GM18511 (cell line): ENCODE data around the gene ATP13A5.

Experiments
- ATAC-seq: cut with Tn5 transposase; IDR thresholded peaks from one replicate; pipeline ENCODE4 v1.9.1; 2021; ENCODE audit warnings: mild to moderate bottlenecking, moderate library complexity; ENCODE audit not compliant: unreplicated experiment

Gene ATP13A5

GRCh38 chr3:193346259-193346658 lies 32.3 kb downstream of the ATP13A5 start:
- no peak for ATAC-seq

DNA sequence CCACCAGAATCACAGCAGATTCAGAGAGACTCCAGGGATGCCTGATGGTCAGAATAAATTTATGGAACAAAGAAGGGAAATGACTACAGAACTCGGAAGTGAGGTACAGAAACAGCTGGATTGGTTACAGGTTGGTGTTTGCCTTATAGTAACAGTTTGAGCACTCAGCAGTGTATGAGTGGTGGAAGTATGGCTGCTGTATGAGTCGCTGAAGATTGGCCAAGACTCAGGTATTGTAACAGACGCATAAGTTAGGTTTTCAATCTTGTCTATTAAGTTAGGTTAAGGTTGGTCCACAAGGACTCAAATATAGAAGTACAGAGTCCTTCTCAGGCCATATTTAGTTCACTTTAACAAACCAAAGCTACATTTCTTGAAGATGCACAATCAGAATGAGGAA lies 33.1 kb downstream of the ATP13A5 start:
- no peak for ATAC-seq

DNA sequence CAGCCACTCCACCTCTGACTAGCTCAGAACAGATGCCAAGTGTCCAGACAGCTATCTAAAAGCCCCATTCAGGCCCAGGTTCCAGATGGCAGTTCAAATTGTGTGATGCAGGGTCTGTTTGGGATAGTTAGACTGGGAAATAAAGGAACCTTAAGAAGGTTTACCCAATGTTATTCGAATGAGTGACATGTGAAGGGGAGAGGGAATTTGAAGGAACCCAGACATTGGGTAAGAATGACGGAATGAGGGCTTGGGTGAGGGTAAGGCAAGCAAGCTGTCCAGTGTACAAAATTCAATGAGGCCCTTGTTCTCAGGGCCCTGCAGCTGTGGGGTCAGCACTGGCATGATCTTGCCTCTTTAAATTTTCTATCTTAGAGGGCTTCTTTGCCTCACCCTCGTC lies 34.1 kb downstream of the ATP13A5 start:
- ATAC-seq = no peak

GRCh38 chr3:193343726-193344222 lies 34.8 kb downstream of the ATP13A5 start:
- no peak for ATAC-seq

- no peak for ATAC-seq
Measured at GRCh38 chr3:193342551-193342950, 36.0 kb downstream of the ATP13A5 start.

- ATAC-seq = no peak
Measured at GRCh38 chr3:193335031-193335430, 43.5 kb downstream of the ATP13A5 start.

DNA sequence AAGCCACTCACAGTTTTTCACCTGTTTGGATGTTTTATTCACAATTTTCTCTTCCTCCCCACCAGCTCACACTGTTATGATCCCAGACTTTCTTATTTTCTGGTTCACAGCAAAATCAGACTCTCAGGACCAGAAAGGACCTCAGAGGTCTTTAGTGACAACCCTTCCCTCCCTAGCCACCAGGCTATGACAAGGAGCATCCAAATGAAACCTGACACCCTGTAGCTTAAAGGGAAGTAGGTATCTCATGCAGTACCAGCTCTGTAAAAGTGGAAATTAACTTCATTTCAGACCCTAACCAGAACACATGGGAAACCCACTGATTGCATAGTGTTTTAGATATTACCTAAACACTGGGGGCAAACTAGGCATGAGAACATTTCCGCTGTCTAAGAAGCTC lies 45.3 kb downstream of the ATP13A5 start:
- no peak for ATAC-seq

DNA sequence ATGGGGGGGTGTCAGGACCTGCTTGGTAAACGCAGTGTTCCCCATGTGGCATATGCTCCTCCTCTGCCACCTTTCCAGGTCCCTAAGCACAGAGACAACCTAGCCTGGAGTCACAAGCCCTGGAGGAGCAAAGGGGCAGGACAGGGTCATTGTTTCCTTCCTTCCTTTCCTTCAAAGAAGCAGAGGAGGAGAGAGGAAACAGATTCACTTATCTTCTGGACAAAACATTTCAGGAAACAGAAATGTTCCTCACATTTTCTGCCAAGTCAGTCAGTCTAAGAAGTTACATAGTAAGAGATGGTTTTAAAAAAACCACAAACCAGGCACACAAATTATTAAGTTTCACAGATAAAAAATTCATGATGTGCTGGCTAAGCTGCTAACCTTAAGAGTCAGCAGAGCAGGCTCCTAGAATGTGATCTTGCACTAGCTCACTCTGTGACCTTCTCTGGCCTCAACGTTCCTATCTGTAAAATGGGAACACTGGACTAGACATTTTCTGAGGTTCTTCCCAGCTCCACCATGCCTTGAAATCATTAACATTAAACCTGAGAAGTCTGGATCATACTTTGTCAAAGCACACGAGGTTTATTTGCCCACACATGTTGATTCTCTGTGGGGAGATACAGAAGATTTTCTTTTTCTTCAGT lies 47.9 kb downstream of the ATP13A5 start:
- no peak for ATAC-seq

GRCh38 chr3:193317682-193318300 lies 60.8 kb downstream of the ATP13A5 start:
- ATAC-seq = no peak

GRCh38 chr3:193314161-193314560 lies 64.4 kb downstream of the ATP13A5 start:
- ATAC-seq = no peak

DNA sequence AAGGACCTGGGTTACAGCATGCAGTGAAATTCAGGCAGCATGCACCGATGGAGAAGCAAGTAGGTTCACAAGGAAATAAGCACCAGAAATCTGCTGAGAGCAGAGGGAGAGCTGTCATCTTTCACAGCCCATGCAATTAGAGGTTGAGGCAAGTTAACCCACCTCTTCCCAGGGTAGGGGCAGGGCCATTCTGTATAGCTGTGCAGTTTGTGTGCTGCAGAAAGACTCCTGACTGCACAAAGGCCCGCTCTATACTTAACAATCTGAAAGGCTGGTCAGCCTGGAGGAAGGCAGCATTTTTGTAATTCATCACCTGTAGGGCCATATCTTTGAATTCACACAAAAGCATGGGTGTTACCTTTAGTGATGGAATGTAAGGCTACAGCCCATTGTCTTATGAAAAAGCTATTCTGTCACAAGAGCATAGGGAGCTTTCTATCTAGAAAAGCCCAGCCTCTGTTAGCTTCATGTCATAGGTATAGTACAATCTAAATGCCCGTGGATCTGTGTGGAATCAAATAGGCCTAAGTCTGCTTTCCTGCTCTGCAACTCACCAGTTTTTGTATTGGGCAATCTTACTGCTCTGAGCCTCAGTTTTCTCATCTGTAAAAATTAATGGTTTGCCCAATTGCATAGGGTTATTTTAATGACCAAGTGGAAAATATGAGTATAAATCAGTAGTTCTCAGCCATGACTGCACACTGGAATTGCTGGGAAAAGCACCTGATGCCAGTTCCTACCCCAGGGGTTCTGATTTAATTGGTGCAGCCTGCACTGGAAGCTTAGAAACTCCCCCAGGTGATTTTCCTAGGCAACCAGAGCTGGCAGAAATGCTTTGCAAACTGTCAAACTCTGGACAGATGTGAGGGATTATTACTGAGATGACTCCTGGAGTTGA lies 65.2 kb downstream of the ATP13A5 start:
- ATAC-seq = no peak

GRCh38 chr3:193310914-193311723 lies 67.4 kb downstream of the ATP13A5 start:
- ATAC-seq = no peak

DNA sequence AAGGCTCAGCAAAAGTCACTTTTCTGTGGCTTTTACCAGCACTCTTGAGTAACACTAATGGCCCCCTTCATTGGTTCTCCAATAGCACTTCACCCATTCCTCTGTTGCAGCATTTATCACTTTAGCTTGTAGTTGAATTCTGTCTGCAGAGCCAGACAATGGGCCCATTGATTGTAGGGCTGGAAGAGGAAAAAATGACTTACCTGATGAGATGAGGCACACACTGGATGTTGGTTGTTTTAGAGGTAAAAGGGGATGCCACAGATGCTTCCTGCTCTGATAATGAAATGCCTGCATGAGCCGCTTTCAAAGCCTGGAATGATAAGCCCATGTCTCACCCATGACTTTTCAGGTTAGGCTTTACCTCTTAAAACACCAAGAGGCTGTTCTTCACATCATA lies 73.2 kb downstream of the ATP13A5 start:
- ATAC-seq = no peak

DNA sequence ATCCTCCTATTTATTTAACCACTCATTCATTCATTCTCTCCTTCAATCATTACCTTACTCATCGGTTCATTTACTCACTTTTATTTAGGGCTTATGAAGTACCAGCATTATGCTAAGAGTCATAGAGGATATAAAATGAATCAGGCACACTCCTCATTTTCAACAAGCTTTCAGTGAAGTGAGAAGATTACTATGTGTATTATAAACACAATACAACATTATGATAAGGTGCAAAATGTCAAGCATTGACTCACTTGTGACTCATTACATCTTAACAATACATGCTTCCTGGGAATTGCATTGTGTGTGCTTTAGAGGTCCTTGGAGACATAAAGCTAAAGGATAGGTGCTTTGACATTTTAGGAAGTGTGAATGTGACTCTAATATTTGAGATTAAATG lies 77.1 kb downstream of the ATP13A5 start:
- ATAC-seq = no peak

- ATAC-seq = no peak
Measured at GRCh38 chr3:193297421-193297820, 81.1 kb downstream of the ATP13A5 start.

DNA sequence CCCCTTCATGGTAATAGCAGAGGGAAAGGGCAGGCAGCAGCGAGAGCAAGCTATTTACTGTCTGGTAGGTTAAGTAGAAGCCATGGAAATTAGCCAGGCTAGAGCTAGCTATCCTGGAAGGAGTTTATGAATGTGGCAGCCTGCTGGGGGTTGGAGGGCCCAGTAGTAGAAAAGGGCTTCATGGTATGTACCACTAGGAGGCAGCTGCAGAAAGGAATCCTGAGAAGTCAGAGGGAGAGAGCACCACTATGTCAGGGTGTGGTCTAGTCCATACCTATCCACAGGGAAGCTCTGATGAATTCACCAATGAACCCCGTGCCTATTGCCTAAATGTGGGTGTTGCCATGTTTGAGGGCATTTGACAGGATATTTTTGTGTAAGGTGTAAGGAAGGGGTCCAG lies 82.6 kb downstream of the ATP13A5 start:
- no peak for ATAC-seq

DNA sequence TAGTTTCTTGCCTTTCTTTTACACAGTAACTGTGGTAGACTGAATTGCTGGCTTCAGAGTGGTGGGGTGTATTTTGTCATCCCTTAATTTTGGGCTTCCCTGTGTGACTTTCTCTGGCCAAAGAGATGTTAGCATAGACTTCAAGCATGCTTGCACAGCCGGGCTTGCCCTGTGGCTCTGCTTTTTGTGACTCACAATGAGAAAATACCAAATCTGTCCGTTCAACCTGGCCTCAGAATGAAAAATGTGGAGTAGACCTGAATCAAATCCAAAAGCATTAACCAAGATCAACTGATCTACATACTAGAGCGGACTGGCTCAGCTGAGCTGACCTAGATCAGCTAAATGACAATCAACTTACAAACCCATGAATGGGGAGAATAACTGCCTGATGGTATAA lies 86.2 kb downstream of the ATP13A5 start:
- no peak for ATAC-seq

GRCh38 chr3:193271101-193271840 lies 107.3 kb downstream of the ATP13A5 start:
- no peak for ATAC-seq

GRCh38 chr3:193270451-193270850 lies 108.1 kb downstream of the ATP13A5 start:
- no peak for ATAC-seq

- no peak for ATAC-seq
Measured at GRCh38 chr3:193269343-193270028, 109.1 kb downstream of the ATP13A5 start.
